GM23248 (cell line): ENCODE data around the gene FGF22. TPM values are rescaled to one million over a fixed set of nuclear protein-coding genes. Genes with fewer than 3 reads are reported as not detected.
"Not testable (repeated sequence)": the region's sequence is repeated elsewhere in the genome, so short reads cannot be mapped to it uniquely, and the experiment has no call there.

Experiments used
- DNase-seq: peaks from one replicate; pipeline ENCODE4 v3.0.0-alpha.2; 2015
- H2AFZ ChIP-seq: fragments of 200-600 bp; sonication (generic); 2 replicates; pipeline ENCODE4 v1.6.1; 2016; ENCODE audit warnings: antibody characterized with exemption
- H3F3A ChIP-seq: fragments of 200-600 bp; sonication (generic); 2 replicates; pipeline ENCODE4 v1.6.1; 2016; ENCODE audit warnings: mild to moderate bottlenecking, antibody characterized with exemption, mixed run types; ENCODE audit not compliant: insufficient read depth
- H3K27ac ChIP-seq: fragments of 200-600 bp; sonication (generic); 2 replicates; pipeline ENCODE4 v1.5.1; 2016; ENCODE audit warnings: mild to moderate bottlenecking
- H3K27me3 ChIP-seq: fragments of 200-600 bp; sonication (generic); replicated peaks from 2 replicates; pipeline ENCODE4 v1.6.1; 2016; ENCODE audit warnings: mild to moderate bottlenecking; ENCODE audit not compliant: insufficient read depth
- H3K36me3 ChIP-seq: fragments of 200-600 bp; sonication (generic); 2 replicates; pipeline ENCODE4 v1.6.1; 2016; ENCODE audit warnings: low read depth, mild to moderate bottlenecking
- H3K4me1 ChIP-seq: fragments of 200-600 bp; sonication (generic); 2 replicates; pipeline ENCODE4 v1.6.1; 2016; ENCODE audit warnings: mild to moderate bottlenecking; ENCODE audit not compliant: insufficient read depth
- H3K4me2 ChIP-seq: fragments of 200-600 bp; sonication (generic); one replicate; pipeline ENCODE4 v1.6.1; 2016; ENCODE audit warnings: mild to moderate bottlenecking; ENCODE audit not compliant: unreplicated experiment
- H3K4me3 ChIP-seq: fragments of 200-600 bp; sonication (generic); 2 replicates; pipeline ENCODE4 v1.5.1; 2016; ENCODE audit warnings: mild to moderate bottlenecking
- H3K79me2 ChIP-seq: fragments of 200-600 bp; sonication (generic); 2 replicates; pipeline ENCODE4 v1.6.1; 2016; ENCODE audit warnings: mild to moderate bottlenecking; ENCODE audit not compliant: insufficient read depth
- H3K9ac ChIP-seq: fragments of 200-600 bp; sonication (generic); 2 replicates; pipeline ENCODE4 v1.6.1; 2016; ENCODE audit warnings: mild to moderate bottlenecking
- H3K9me2 ChIP-seq: fragments of 200-600 bp; sonication (generic); 2 replicates; pipeline ENCODE4 v1.6.1; 2016; ENCODE audit warnings: mixed run types, mild to moderate bottlenecking, moderate library complexity; ENCODE audit not compliant: insufficient read depth
- H3K9me3 ChIP-seq: fragments of 200-600 bp; sonication (generic); one replicate; pipeline ENCODE4 v1.6.1; 2017; ENCODE audit warnings: low read depth
- H4K20me1 ChIP-seq: fragments of 200-600 bp; sonication (generic); 2 replicates; pipeline ENCODE4 v1.6.0; 2016; ENCODE audit not compliant: insufficient read depth
- EZH2 ChIP-seq: fragments of 200-600 bp; sonication (generic); IDR thresholded peaks from 2 replicates; pipeline ENCODE4 v1.6.1; 2018; ENCODE audit warnings: antibody characterized with exemption, mild to moderate bottlenecking; ENCODE audit not compliant: insufficient read depth, poor library complexity, severe bottlenecking
- EZH2phosphoT487 ChIP-seq: fragments of 200-600 bp; sonication (generic); IDR thresholded peaks from 2 replicates; pipeline ENCODE4 v1.6.1; 2018; ENCODE audit warnings: antibody characterized with exemption, moderate library complexity, mild to moderate bottlenecking, low read depth; ENCODE audit not compliant: insufficient read depth
- WGBS, 2 experiments: methylation state at CpG; one replicate each; pipeline ENCODE4 v1.1.6; 2015 to 2017; ENCODE audit warnings: low lambda C conversion rate in 2 of 2, low coverage in 1 of 2; ENCODE audit errors: missing lambda C conversion rate in 2 of 2; 5-methylcytosine and 5-hydroxymethylcytosine counted together
- in situ Hi-C: fragments of 300-500 bp; cut with MboI; formaldehyde crosslinking; loops from 2 replicates; pipeline ENCODE4 v1.15.0; 2020
- polyA plus RNA-seq: library from polyadenylated mRNA; unstranded; fragments of >200 nt; fragmentation: Nextera tagmentation; extraction: Ambion mirVana; gene quantifications from 2 replicates; pipeline ENCODE4 v1.2.1, GENCODE V29; 2016
- total RNA-seq: library from RNA; depleted of rRNA; stranded (reverse); fragments of >200 nt; shearing (Covaris generic); gene quantifications from 2 replicates; pipeline ENCODE4 v1.2.3, GENCODE V29; 2014

FGF22 gene
- total and polyA plus RNA-seq, 2 experiments from 2014 or later, result 1.2 TPM; not detected in 1

DNA sequence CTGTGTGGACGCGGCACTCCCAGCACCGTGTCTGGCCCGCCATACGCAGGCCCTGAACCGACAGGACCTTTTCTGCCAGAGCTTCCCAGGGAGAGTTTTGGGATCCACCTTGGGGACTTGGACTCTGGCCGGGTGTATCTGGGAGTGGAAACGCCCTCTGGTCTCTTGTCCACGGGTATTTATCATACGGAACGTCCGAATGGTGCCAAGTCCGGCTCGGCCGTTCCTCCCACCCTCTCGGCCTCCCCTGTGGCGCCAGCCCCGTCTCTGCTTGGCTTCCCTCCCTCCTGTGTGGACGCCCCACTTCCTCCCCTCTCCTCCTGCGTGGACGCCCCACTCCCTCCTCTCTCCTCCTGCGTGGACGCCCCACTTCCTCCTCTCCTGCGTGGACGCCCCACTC, 37.9 kb upstream of the FGF22 start:
- Histone ChIP-seq H4K20me1 (no peaks in the 10 kb centered on the region), H3K4me2 (no peak overlapping the region), H3K36me3 (no peaks in the 10 kb centered on the region), H3K9me3 (no peaks in the 10 kb centered on the region), H3F3A (no peaks in the 10 kb centered on the region), H3K27ac (no peak overlapping the region), H3K4me3 (no peak overlapping the region), H3K9me2 (no peaks in the 10 kb centered on the region), H3K27me3 (no peaks in the 10 kb centered on the region), H3K4me1 (no peaks in the 10 kb centered on the region), H3K79me2 (no peaks in the 10 kb centered on the region), H2AFZ (no peak overlapping the region), H3K9ac (no peak overlapping the region)
- 79 to 80% methylated on average over 9 to 25 of the region's 25 CpGs for WGBS, 2 experiments
- in situ Hi-C loops, result no loop called here
- no peak for DNase-seq
- TF ChIP-seq EZH2phosphoT487 (no peak), EZH2 (no peak)

DNA sequence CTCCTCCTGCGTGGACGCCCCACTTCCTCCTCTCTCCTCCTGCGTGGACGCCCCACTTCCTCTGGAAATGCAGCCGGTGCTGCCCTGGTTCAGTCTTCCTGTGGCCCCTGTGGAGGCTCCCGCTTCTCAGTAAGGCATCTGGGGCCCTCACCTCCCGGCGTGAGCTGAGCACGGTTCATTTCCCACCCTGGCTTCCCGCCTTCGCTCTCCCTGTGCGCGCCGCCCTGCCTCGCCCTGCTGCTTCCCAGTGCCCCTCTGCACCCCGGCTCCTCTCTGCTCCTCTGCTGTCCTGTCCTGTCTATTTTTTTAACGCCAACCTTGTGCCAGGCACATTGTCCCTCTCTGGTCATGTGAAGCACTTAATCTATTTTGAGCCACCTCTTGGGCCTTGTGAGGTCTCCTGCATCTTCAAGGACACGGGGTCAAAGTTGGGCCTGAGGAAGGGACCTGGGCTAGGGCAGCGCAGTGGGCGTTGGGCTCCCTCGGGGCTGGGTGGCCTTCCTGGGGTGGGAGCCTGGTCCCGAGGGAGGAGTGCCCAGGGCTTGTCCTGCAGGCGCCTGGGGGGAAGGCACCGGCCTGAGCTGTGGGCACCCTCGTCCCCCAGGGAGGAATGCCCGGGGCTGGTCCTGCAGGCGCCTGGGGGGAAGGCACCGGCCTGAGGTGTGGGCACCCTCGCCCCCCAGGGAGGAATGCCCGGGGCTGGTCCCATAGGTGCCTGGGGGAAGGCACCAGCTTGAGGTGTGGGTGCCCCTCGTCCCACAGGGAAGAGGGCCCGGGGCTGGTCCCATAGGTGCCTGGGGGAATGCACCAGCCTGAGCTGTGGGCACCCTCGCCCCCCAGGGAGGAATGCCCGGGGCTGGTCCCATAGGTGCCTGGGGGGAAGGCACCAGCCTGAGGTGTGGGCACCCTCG, 37.0 kb upstream of the FGF22 start:
- Histone ChIP-seq H4K20me1 (no peaks in the 10 kb centered on the region), H3K79me2 (no peaks in the 10 kb centered on the region), H3K9me2 (no peaks in the 10 kb centered on the region), H3K9ac (no peak overlapping the region), H3K36me3 (no peaks in the 10 kb centered on the region), H3K27ac (no peak overlapping the region), H3K27me3 (no peaks in the 10 kb centered on the region), H3K4me1 (no peaks in the 10 kb centered on the region), H3K9me3 (no peaks in the 10 kb centered on the region), H3K4me3 (no peak overlapping the region), H2AFZ (no peak overlapping the region), H3K4me2 (no peak overlapping the region), H3F3A (no peaks in the 10 kb centered on the region)
- WGBS, 2 experiments, result 81 to 83% methylated on average over 20 to 35 of the region's 35 CpGs
- in situ Hi-C loops, result no loop called here
- TF ChIP-seq EZH2phosphoT487, result no peak
- TF ChIP-seq EZH2, result no peak
- DNase-seq, result no peak

DNA sequence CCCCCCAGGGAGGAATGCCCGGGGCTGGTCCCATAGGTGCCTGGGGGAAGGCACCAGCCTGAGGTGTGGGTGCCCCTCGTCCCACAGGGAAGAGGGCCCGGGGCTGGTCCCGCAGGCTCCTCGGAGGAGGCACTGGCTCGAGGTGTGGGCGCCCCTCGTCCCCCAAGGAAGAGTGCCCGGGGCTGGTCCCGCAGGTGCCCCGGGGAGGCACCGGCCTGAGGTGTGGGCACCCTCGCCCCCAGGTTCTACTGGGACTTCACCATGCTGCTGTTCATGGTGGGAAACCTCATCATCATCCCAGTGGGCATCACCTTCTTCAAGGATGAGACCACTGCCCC, 36.4 kb upstream of the FGF22 start:
- H3K27me3 ChIP-seq, H3F3A ChIP-seq, H3K79me2 ChIP-seq, H3K4me2 ChIP-seq, H3K9me3 ChIP-seq, H3K4me3 ChIP-seq, H3K4me1 ChIP-seq, H3K9me2 ChIP-seq, in situ Hi-C loops, H2AFZ ChIP-seq, DNase-seq, H3K27ac ChIP-seq, H4K20me1 ChIP-seq, H3K9ac ChIP-seq, H3K36me3 ChIP-seq: not testable (repeated sequence)
- 86 to 100% methylated on average over 1 to 13 of the region's 13 CpGs for WGBS, 2 experiments

DNA sequence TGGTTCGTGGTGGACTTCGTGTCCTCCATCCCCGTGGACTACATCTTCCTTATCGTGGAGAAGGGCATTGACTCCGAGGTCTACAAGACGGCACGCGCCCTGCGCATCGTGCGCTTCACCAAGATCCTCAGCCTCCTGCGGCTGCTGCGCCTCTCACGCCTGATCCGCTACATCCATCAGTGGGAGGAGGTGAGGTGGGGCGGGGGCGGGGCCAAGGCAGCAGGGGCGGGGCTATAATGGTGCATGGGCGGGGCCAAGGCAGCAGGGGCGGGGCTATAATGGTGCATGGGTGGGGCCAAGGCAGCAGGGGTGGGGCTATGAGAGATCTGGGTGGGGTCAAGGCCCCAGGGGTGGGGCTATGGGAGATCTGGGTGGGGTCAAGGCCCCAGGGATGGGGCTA, 35.9 kb upstream of the FGF22 start:
- H3K4me3 ChIP-seq, H4K20me1 ChIP-seq, H3K27ac ChIP-seq, H3K79me2 ChIP-seq, H3K9me3 ChIP-seq, H3F3A ChIP-seq, DNase-seq, H3K9ac ChIP-seq, H3K9me2 ChIP-seq, H2AFZ ChIP-seq, H3K4me1 ChIP-seq, in situ Hi-C loops, H3K4me2 ChIP-seq, H3K27me3 ChIP-seq, H3K36me3 ChIP-seq: not testable (repeated sequence)
- WGBS, 2 experiments, result 87 to 88% methylated on average over 6 to 20 of the region's 20 CpGs

DNA sequence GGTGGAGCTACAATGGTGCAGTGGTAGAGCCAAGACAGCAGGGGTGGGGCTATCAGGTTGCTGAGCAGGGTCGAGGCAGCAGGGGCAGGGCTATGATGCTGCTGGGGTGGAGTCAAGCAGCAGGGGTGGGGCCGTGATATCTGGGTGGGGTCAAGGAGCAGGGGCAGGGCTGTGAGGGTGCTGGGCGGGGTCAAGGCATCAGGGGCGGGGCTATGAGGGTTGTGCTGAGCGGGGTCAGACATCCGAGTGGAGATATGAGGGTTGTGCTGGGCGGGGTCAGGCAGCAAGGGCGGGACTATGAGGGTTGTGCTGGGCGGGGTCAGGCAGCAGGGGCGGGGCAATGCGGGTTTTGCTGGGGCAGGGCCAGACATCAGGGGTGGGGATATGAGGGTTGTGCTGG, 35.3 kb upstream of the FGF22 start:
- H3K36me3 ChIP-seq, result no peaks in the 10 kb centered on the region
- no peaks in the 10 kb centered on the region for H4K20me1 ChIP-seq
- WGBS, 2 experiments, result 83 to 100% methylated on average over 2 to 11 of the region's 11 CpGs
- H3K27me3 ChIP-seq, result no peaks in the 10 kb centered on the region
- no peaks in the 10 kb centered on the region for H3K9me3 ChIP-seq
- no peak overlapping the region for H2AFZ ChIP-seq
- H3K27ac ChIP-seq, result no peak overlapping the region
- H3K9me2 ChIP-seq, result no peaks in the 10 kb centered on the region
- no peak overlapping the region for H3K9ac ChIP-seq
- DNase-seq, result peak; percentile 30
- no peak overlapping the region for H3K4me2 ChIP-seq
- H3K79me2 ChIP-seq, result no peaks in the 10 kb centered on the region
- no peak overlapping the region for H3K4me3 ChIP-seq
- in situ Hi-C loops, result no loop called here
- no peaks in the 10 kb centered on the region for H3F3A ChIP-seq
- no peaks in the 10 kb centered on the region for H3K4me1 ChIP-seq
- no peak for TF ChIP-seq EZH2phosphoT487
- TF ChIP-seq EZH2, result no peak

DNA sequence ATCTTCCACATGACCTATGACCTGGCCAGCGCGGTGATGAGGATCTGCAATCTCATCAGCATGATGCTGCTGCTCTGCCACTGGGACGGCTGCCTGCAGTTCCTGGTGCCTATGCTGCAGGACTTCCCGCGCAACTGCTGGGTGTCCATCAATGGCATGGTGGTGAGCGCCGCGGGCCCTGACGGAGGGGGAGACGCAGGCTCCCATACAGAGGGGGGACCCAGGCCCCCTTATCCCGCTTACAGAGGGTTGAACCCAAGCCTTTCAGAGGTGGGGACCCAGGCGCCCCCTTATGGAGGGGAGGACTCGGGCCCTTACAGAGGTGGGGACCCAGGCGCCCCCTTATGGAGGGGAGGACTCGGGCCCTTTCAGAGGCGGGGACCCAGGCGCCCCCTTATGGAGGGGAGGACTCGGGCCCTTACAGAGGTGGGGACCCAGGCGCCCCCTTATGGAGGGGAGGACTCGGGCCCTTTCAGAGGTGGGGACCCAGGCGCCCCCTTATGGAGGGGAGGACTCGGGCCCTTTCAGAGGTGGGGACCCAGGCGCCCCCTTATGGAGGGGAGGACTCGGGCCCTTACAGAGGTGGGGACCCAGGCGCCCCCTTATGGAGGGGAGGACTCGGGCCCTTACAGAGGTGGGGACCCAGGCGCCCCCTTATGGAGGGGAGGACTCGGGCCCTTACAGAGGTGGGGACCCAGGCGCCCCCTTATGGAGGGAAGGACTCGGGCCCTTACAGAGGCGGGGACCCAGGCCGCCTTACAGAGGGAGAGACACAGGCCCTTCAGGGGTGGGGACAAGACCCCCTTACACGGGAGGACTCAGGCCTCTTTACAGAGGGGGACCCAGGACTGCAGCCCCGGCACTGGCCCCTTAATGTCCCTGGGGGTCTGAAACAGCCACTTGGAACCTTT, 34.4 kb upstream of the FGF22 start:
- H3K9ac ChIP-seq, H3K9me3 ChIP-seq, H3K27me3 ChIP-seq, H3K36me3 ChIP-seq, in situ Hi-C loops, H4K20me1 ChIP-seq, DNase-seq, H3K79me2 ChIP-seq, H3K4me1 ChIP-seq, H3K9me2 ChIP-seq, H3K4me2 ChIP-seq, H3K4me3 ChIP-seq, H3F3A ChIP-seq, H3K27ac ChIP-seq, H2AFZ ChIP-seq: not testable (repeated sequence)
- WGBS, 2 experiments, result 68 to 81% methylated on average over 9 to 32 of the region's 34 CpGs
